IMR-90 (cell line): ENCODE measurements around the gene CLCN5. TPM values are rescaled to one million over a fixed set of nuclear protein-coding genes. Genes with fewer than 3 reads are reported as not detected.

Experiments used
- ATAC-seq: fragments of 200-7000 bp; cut with Tn5 transposase; 2 replicates; pipeline ENCODE4 v1.9.1; 2020; ENCODE audit warnings: low read depth, mild to moderate bottlenecking, moderate library complexity
- BruUV-seq: library from RNA; stranded (reverse); fragments of 400-500 nt; replicated peaks from 2 replicates; lab custom pipeline; 2021; lab: Mats Ljungman, UMichigan
- CTCF ChIA-PET: fragments of 300-600 bp; formaldehyde crosslinking; extraction: SDS; loops from one replicate; lab custom pipeline; 2021; ENCODE audit warnings: antibody characterized with exemption; lab: Yijun Ruan, JAX
- POLR2A ChIA-PET: fragments of 300-600 bp; sonication (Branson Sonifier 250); formaldehyde crosslinking; loops from one replicate; lab custom pipeline; 2022; ENCODE audit warnings: antibody characterized with exemption; ENCODE audit not compliant: unreplicated experiment; lab: Charles Lee
- DNase-seq: peaks from one replicate; pipeline ENCODE4 v3.0.0; 2013
- H2AFZ ChIP-seq: replicated peaks from 2 replicates; pipeline ENCODE3; 2013; ENCODE audit warnings: low read length, mild to moderate bottlenecking; ENCODE audit not compliant: poor library complexity
- H2AK5ac ChIP-seq: 2 replicates; pipeline ENCODE4 v1.6.1; 2013; ENCODE audit warnings: low read depth, low read length, inconsistent platforms
- H2AK9ac ChIP-seq: replicated peaks from 2 replicates; pipeline ENCODE3; 2013; ENCODE audit warnings: mild to moderate bottlenecking, low read depth, low read length, moderate library complexity; ENCODE audit not compliant: poor library complexity
- H2BK120ac ChIP-seq: 2 replicates; pipeline ENCODE4 v1.6.1; 2013; ENCODE audit warnings: low read depth, low read length, inconsistent platforms
- H2BK15ac ChIP-seq: 3 replicates; pipeline ENCODE4 v1.6.1; 2013; ENCODE audit warnings: low read depth, low read length, inconsistent platforms
- H2BK20ac ChIP-seq: 2 replicates; pipeline ENCODE4 v1.6.1; 2013; ENCODE audit warnings: low read depth, mild to moderate bottlenecking, inconsistent platforms, low read length, moderate library complexity
- H2BK5ac ChIP-seq: 2 replicates; pipeline ENCODE4 v1.6.1; 2013; ENCODE audit warnings: mild to moderate bottlenecking, low read depth, low read length, inconsistent platforms; ENCODE audit not compliant: poor library complexity, severe bottlenecking
- H3K14ac ChIP-seq: replicated peaks from 2 replicates; pipeline ENCODE4 v1.6.1; 2013; ENCODE audit warnings: low read depth, low read length, inconsistent platforms
- H3K18ac ChIP-seq: 2 replicates; pipeline ENCODE4 v1.6.1; 2013; ENCODE audit warnings: low read depth, low read length, control low read depth
- H3K23ac ChIP-seq: 2 replicates; pipeline ENCODE4 v1.6.1; 2013; ENCODE audit warnings: low read depth, low read length, inconsistent platforms
- H3K27ac ChIP-seq: 2 replicates; pipeline ENCODE4 v1.5.1; 2013; ENCODE audit warnings: mild to moderate bottlenecking, control low read depth, low read length; ENCODE audit not compliant: insufficient read depth
- H3K27me3 ChIP-seq: 2 replicates; pipeline ENCODE4 v1.6.1; 2013; ENCODE audit warnings: low read length; ENCODE audit not compliant: control insufficient read depth, insufficient read depth
- H3K36me3 ChIP-seq: 2 replicates; pipeline ENCODE4 v1.6.1; 2013; ENCODE audit warnings: low read length, mixed read lengths; ENCODE audit not compliant: control insufficient read depth, insufficient read depth
- H3K4ac ChIP-seq: 2 replicates; pipeline ENCODE4 v1.6.1; 2013; ENCODE audit warnings: low read depth, low read length, inconsistent platforms
- H3K4me1 ChIP-seq: 2 replicates; pipeline ENCODE4 v1.6.1; 2013; ENCODE audit warnings: low read length, mixed read lengths; ENCODE audit not compliant: control insufficient read depth, insufficient read depth
- H3K4me2 ChIP-seq: 2 replicates; pipeline ENCODE4 v1.6.1; 2013; ENCODE audit warnings: low read depth, mild to moderate bottlenecking, control low read depth, low read length, moderate library complexity
- H3K4me3 ChIP-seq: 2 replicates; pipeline ENCODE4 v1.5.1; 2013; ENCODE audit warnings: low read depth, mild to moderate bottlenecking, control low read depth, low read length, moderate library complexity; ENCODE audit not compliant: insufficient read depth
- H3K56ac ChIP-seq: 2 replicates; pipeline ENCODE4 v1.6.1; 2013; ENCODE audit warnings: low read length, inconsistent platforms; ENCODE audit not compliant: insufficient read depth; ENCODE audit errors: extremely low read depth
- H3K79me1 ChIP-seq, 2 experiments: 2 replicates each; pipeline ENCODE4 v1.6.1; 2013; ENCODE audit warnings: low read length in 2 of 2, inconsistent platforms in 1 of 2, low read depth in 1 of 2
- H3K9ac ChIP-seq: 2 replicates; pipeline ENCODE4 v1.6.1; 2013; ENCODE audit warnings: low read depth, low read length, control low read depth
- H3K9me1 ChIP-seq: 2 replicates; pipeline ENCODE4 v1.6.1; 2013; ENCODE audit warnings: low read length, inconsistent platforms; ENCODE audit not compliant: insufficient read depth
- H3K9me3 ChIP-seq: 2 replicates; pipeline ENCODE4 v1.6.1; 2013; ENCODE audit warnings: low read length; ENCODE audit not compliant: control insufficient read depth, insufficient read depth
- H4K20me1 ChIP-seq: 2 replicates; pipeline ENCODE4 v1.6.1; 2013; ENCODE audit warnings: low read length, inconsistent platforms; ENCODE audit not compliant: insufficient read depth
- H4K5ac ChIP-seq: 2 replicates; pipeline ENCODE4 v1.6.1; 2013; ENCODE audit warnings: mild to moderate bottlenecking, low read depth, low read length, control low read depth
- H4K8ac ChIP-seq, 2 experiments: 2 replicates each; pipeline ENCODE4 v1.6.1; 2013; ENCODE audit warnings: low read depth in 2 of 2, low read length in 2 of 2, control low read depth in 1 of 2, inconsistent platforms in 1 of 2
- H4K91ac ChIP-seq: 2 replicates; pipeline ENCODE4 v1.6.1; 2013; ENCODE audit warnings: low read depth, low read length, inconsistent platforms; ENCODE audit not compliant: insufficient read depth
- FOS ChIP-seq: fragments of 150-350 bp; IDR thresholded peaks from 2 replicates; pipeline ENCODE4 v1.6.1; 2016; ENCODE audit warnings: low read depth, low read length
- WGBS, 2 experiments: methylation state at CpG; one replicate each; pipeline versions ENCODE4 v1.1.5 to v1.1.7; 2013; ENCODE audit warnings: missing lambda C conversion rate in 2 of 2; ENCODE audit not compliant: insufficient read length in 1 of 2; ENCODE audit errors: extremely low coverage in 2 of 2; 5-methylcytosine and 5-hydroxymethylcytosine counted together
- dilution Hi-C: fragments of 300-500 bp; cut with HindIII; formaldehyde crosslinking; loops from one replicate; pipeline ENCODE4 v1.14.3; 2018; ENCODE audit warnings: low sequenced_read_pairs; ENCODE audit not compliant: unreplicated experiment
- in situ Hi-C: fragments of 300-500 bp; cut with MboI; formaldehyde crosslinking; loops from 3 replicates; pipeline ENCODE4 v1.14.3; 2019; ENCODE audit warnings: low sequenced_read_pairs, inconsistent platforms, mixed read lengths
- intact Hi-C: fragments of 100-400 bp; cut with micrococcal nuclease; formaldehyde crosslinking; loops from 2 replicates; pipeline ENCODE4 v1.10.0; 2022
- polyA plus RNA-seq, 3 experiments: library from polyadenylated mRNA; depleted of rRNA; stranded (reverse); fragments of >200 nt; gene quantifications; 2 replicates each; pipeline ENCODE4 v1.2.3, GENCODE V29; 2012; ENCODE audit warnings: low replicate concordance in 1 of 3
- total RNA-seq: library from RNA; depleted of rRNA; stranded (reverse); fragments of >200 nt; gene quantifications from 2 replicates; pipeline ENCODE4 v1.2.3, GENCODE V29; 2012

The CLCN5 gene
- total and polyA plus RNA-seq, 2 of the 4 experiments (the other 2 are of a cell fraction) = 1.4 to 5.9 TPM

- Histone ChIP-seq H3K18ac (no peak overlapping the region), H3K9me3 (no peaks in the 10 kb centered on the region), H3K4me3 (no peak overlapping the region), H3K9ac (no peak overlapping the region), H2BK20ac (no peak overlapping the region), H2BK15ac (no peak overlapping the region), H3K27me3 (no peaks in the 10 kb centered on the region; the same call in 1 of the 2 replicates), H2AK5ac (no peak overlapping the region), H2AFZ (no peak overlapping the region), H4K91ac (no peak overlapping the region), H2AK9ac (no peak overlapping the region), H3K23ac (no peak overlapping the region), H2BK120ac (no peak overlapping the region), H3K14ac (no peak overlapping the region), H3K79me1 (no peaks in the 10 kb centered on the region), H3K9me1 (no peaks in the 10 kb centered on the region), H3K4ac (no peak overlapping the region), H3K27ac (no peak overlapping the region), H4K5ac (no peak overlapping the region), H3K4me2 (no peak overlapping the region), H3K56ac (no peak overlapping the region), H2BK5ac (no peak overlapping the region), H3K36me3 (no peaks in the 10 kb centered on the region), H4K8ac (no peak overlapping the region), H4K20me1 (no peaks in the 10 kb centered on the region), H3K4me1 (no peaks in the 10 kb centered on the region)
- TF ChIP-seq FOS = no peak
- no TSS peak for BruUV-seq
- in situ Hi-C loops (no loop called here), intact Hi-C loops (no loop called here), dilution Hi-C loops (no loop called here)
- ATAC-seq (no peak), DNase-seq (no peak)
- WGBS, 2 experiments = no CpG with 5 or more reads among the region's 1 CpG
- ChIA-PET POLR2A (no interaction called here), CTCF (interaction anchor here (0.6 kb wide), 1 partner anchor 488 kb away, joined by 3 read pairs; no protein-coding TSS in a partner anchor)
These were observed 149.1 kb downstream of the CLCN5 start for GRCh38 chrX:50071494-50071893.
